Muscle of leg (tissue), 11 donors: Measurements from ENCODE around the gene ACTN2. TPM values are rescaled to one million over a fixed set of nuclear protein-coding genes. Genes with fewer than 3 reads are reported as not detected.

Experiments
- DNase-seq: peaks from one replicate; pipeline ENCODE4 v3.0.0; 2013
- H3K27ac ChIP-seq: one replicate; pipeline ENCODE4 v1.5.1; 2013; ENCODE audit warnings: mild to moderate bottlenecking, low read length, control low read depth
- H3K27me3 ChIP-seq: one replicate; pipeline ENCODE4 v1.6.1; 2013; ENCODE audit warnings: low read length; ENCODE audit not compliant: control insufficient read depth, insufficient read depth
- H3K36me3 ChIP-seq: one replicate; pipeline ENCODE4 v1.6.1; 2013; ENCODE audit warnings: low read length; ENCODE audit not compliant: control insufficient read depth, insufficient read depth
- H3K4me1 ChIP-seq: one replicate; pipeline ENCODE4 v1.6.1; 2013; ENCODE audit warnings: low read length; ENCODE audit not compliant: control insufficient read depth, insufficient read depth
- H3K4me3 ChIP-seq: one replicate; pipeline ENCODE4 v1.5.1; 2013; ENCODE audit warnings: low read length, control low read depth
- H3K9me3 ChIP-seq: replicated peaks from 2 replicates; pipeline ENCODE4 v1.6.1; 2013; ENCODE audit warnings: low read depth, low read length; ENCODE audit not compliant: control insufficient read depth
- WGBS: methylation state at CpG from one replicate; pipeline ENCODE4 v1.1.5; 2013; ENCODE audit warnings: missing lambda C conversion rate; ENCODE audit not compliant: insufficient coverage; 5-methylcytosine and 5-hydroxymethylcytosine counted together
- polyA plus RNA-seq, 8 donors: library from polyadenylated mRNA; unstranded; fragments of 120-200 nt; gene quantifications; one replicate each; pipeline versions ENCODE4 v1.2.1 to v1.2.3, GENCODE V29; 2013; ENCODE audit warnings: inconsistent platforms in 1 of 8, low replicate concordance in 1 of 8; ENCODE audit not compliant: insufficient read length in 8 of 8, insufficient read depth in 1 of 8
- total RNA-seq: library from RNA; stranded (reverse); fragments of 120-200 nt; gene quantifications from one replicate; pipeline ENCODE4 v1.2.4, GENCODE V29; 2013

The ACTN2 gene
- total and polyA plus RNA-seq, 9 donors: 522 to 1,966 (median 1,348) TPM

DNA sequence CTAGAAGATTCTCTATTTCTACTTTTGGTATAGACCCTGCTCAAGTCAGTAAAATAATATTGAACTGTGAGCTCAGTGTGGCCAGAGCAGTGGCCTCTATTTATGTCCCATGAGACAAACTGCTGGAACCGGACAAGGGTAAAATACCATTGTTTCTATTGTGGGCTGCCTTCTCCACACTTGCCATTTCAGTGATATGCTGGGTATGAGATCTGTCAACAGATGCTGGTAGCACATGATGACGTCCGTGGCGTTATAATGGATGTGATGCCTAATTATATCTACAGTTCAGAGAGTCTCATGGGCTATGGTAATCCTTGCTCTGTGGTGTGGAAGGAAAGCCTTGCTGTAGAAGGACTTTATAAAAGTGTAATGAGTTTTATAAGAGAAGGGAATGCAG is 2.4 kb downstream of the ACTN2 start:
- H3K4me1 ChIP-seq: peaks cover 12% of the 10 kb centered on the region
- peak overlapping the region; percentile 88 for H3K27ac ChIP-seq
- H3K9me3 ChIP-seq: peaks cover 4% of the 10 kb centered on the region
- peak overlapping the region; percentile 61 for H3K4me3 ChIP-seq
- peak; percentile 77 for DNase-seq
- H3K27me3 ChIP-seq: peaks cover 10% of the 10 kb centered on the region
- peaks cover 3% of the 10 kb centered on the region for H3K36me3 ChIP-seq
- 56% methylated on average over 4 of the region's 4 CpGs for WGBS

DNA sequence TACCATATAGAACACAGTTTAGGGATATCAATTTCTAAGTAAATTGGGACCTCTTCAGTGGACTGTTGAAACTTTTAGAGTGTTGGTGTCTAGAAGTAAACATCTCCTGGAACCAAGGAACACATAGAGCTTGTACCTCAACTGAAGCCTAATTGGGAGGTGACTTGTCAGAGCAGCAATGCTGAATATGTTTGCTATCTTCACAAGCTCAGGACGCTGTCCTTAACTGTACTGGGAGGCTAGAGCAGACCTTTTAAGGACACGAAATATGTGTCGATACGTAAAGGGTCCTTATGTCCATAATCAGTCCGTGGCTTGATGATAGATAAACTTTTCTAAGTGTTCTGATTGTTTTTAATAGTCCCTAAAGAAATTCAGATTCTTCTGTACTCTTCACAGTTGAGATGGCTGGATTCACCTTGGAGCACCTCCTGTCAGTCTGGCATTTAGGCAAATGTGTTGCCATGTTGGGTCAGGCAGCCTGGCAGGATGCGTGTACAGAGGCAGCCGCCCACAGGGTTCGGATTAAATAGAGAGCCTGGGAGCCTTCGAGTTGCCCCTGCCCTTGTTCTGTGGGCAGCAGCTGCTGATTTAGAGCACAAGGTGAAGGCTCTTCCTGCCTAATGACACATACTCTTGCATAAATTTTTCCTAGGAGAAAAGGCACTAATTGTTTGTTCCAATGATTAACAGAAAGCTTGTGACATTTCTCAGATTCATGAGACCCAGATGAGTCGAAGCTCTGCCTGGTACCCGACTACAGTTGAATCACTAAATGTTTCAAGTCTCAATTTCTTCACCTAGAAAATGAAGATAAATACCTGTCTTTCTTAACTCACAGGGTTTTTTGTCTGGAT is 3.6 kb downstream of the ACTN2 start:
- DNase-seq: no peak
- Histone ChIP-seq H3K4me1 (peaks cover 15% of the 10 kb centered on the region), H3K36me3 (peaks cover 3% of the 10 kb centered on the region), H3K4me3 (peak overlapping the region; percentile 41), H3K9me3 (peaks cover 4% of the 10 kb centered on the region), H3K27me3 (peaks cover 10% of the 10 kb centered on the region), H3K27ac (peak overlapping the region; percentile 88)
- WGBS: 76% methylated on average over 8 of the region's 11 CpGs

DNA sequence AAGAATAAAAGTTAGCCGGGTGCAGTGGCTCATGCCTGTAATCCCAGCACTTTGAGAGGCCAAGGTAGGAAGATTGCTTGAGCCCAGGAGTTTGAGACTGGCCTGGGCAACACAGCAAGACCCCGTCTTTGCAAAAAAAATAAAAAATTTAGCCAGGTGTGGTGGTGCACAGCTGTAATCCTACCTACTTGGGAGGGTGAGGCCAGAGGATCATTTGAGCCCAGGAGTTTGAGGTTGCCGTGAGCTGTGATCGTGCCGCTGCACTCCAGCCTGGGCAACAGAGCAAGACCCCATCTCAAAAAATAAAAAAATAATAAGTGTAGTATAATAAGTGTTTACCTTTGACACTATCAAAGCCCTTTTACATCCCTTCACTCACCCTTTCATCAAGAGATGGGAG is 5.0 kb downstream of the ACTN2 start:
- Histone ChIP-seq H3K27me3 (peaks cover 10% of the 10 kb centered on the region), H3K4me3 (peak overlapping the region; percentile 12), H3K27ac (peak overlapping the region; percentile 73), H3K9me3 (no peaks in the 10 kb centered on the region), H3K36me3 (peaks cover 3% of the 10 kb centered on the region), H3K4me1 (peaks cover 11% of the 10 kb centered on the region)
- no peak for DNase-seq
- 40% methylated on average over 1 of the region's 5 CpGs for WGBS

DNA sequence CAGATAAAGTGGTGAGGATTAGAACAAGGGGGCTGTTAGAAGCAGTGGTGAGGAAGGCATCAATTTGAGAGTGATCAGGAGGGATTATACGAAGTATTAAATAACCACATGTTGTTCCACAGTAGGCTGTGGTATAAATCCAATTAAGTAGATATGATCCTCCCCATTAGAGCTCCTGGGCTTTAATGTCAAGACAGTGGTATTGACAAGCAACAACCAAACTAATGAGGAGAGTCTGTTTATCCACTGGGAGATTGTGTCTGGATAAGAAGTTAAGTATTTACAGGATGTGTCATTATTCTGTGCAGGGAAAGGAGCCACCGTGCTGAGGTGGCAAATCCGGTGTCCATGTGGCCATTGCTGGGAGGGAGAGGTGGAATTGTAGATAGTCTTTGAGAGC is 5.8 kb downstream of the ACTN2 start:
- Histone ChIP-seq H3K36me3 (peaks cover 3% of the 10 kb centered on the region), H3K27me3 (peaks cover 5% of the 10 kb centered on the region), H3K9me3 (no peaks in the 10 kb centered on the region), H3K4me3 (no peak overlapping the region), H3K27ac (peak overlapping the region; percentile 73), H3K4me1 (peaks cover 8% of the 10 kb centered on the region)
- WGBS: 59% methylated on average over 2 of the region's 3 CpGs
- no peak for DNase-seq

DNA sequence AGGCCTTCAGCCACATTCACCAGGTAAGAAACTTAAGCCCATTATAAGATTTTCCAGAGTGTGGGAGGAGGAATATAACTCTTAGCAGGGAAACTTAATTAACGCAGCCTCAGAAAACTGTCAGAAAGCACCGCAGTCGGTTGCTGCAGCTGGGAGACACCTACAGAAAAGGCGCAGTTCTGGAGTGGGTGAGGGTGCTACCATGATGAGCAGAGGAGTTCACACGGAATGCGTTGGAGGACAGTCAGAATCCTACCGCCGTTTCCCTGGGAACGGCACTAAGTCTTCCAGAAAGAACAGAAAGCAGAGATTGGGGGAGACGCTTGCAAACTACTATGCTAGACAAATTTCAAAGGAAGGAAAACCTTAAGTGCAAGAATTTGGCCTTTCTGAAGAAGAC is 6.4 kb downstream of the ACTN2 start:
- no peak for DNase-seq
- peaks cover 8% of the 10 kb centered on the region for H3K4me1 ChIP-seq
- peak overlapping the region; percentile 73 for H3K27ac ChIP-seq
- 67% methylated on average over 6 of the region's 10 CpGs for WGBS
- no peaks in the 10 kb centered on the region for H3K27me3 ChIP-seq
- H3K9me3 ChIP-seq: no peaks in the 10 kb centered on the region
- peak overlapping the region; percentile 4 for H3K4me3 ChIP-seq
- peaks cover 3% of the 10 kb centered on the region for H3K36me3 ChIP-seq

DNA sequence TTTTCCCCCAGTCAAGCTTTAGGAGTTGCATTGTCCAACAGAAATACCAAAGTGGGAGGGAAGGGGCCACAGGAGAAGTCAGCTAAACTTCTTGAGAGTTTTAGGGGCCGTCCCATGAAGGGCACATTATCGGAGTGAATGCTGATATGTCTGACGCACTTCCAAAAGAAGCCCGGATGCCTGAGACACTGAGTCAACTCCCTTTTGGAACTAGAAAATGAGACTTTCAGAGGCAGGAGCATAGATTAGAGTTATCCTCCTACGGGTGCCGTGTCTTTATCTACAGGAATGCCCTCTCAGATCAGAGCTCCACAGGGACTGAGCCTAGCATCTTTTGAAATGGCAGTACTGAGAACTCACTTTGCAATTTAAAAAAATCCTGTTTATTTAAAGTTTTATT is 13.1 kb downstream of the ACTN2 start:
- H3K27me3 ChIP-seq: no peaks in the 10 kb centered on the region
- DNase-seq: no peak
- H3K4me3 ChIP-seq: no peak overlapping the region
- no peaks in the 10 kb centered on the region for H3K9me3 ChIP-seq
- H3K4me1 ChIP-seq: peaks cover 25% of the 10 kb centered on the region
- WGBS: 81% methylated on average over 6 of the region's 6 CpGs
- H3K36me3 ChIP-seq: no peaks in the 10 kb centered on the region
- peak overlapping the region; percentile 91 for H3K27ac ChIP-seq

DNA sequence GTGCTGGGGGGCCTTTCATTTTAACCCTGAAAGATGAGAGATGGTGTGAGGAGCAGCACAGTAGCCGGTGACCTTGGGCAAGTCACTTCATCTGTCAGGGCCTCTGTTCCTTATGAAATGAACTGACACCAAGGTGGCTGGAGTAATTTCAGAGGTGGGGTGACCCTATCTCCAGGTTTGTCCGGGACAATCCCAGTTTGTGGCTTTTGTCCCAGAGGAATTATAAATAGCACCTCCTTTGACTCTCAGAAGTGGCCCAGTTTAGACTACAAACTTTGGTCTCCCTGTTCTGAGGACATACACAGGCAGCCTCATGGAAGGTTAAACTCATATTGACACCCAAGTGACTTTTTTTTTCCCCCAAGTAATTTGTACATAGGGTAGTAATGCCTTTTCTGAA is 14.6 kb downstream of the ACTN2 start:
- Histone ChIP-seq H3K4me3 (no peak overlapping the region), H3K9me3 (no peaks in the 10 kb centered on the region), H3K4me1 (peaks cover 32% of the 10 kb centered on the region), H3K27ac (peak overlapping the region; percentile 91), H3K36me3 (no peaks in the 10 kb centered on the region), H3K27me3 (no peaks in the 10 kb centered on the region)
- DNase-seq: no peak
- WGBS: 75% methylated on average over 1 of the region's 2 CpGs

DNA sequence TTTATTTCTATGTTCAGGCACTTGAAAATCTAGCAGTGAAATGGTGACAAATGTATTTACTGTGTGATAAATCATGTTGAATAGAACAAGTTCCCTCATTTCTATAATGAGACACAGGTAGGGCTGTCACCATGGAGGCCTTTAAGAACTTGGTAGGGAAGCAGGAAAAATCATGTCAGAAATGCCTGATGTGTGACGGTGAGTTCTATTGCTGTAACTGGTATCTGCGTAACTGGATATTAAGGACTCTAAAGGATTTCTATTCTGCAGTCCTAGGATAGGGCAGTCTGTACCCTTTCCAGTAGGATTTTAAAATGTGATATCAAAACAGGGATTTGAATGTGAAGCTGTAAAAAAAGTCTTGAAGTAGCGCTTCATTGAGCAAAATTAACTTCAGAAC is 15.5 kb downstream of the ACTN2 start:
- Histone ChIP-seq H3K36me3 (no peaks in the 10 kb centered on the region), H3K27ac (peak overlapping the region; percentile 91), H3K27me3 (no peaks in the 10 kb centered on the region), H3K9me3 (no peaks in the 10 kb centered on the region), H3K4me1 (peaks cover 32% of the 10 kb centered on the region), H3K4me3 (peak overlapping the region; percentile 7)
- peak; percentile 46 for DNase-seq
- 60% methylated on average over 1 of the region's 3 CpGs for WGBS

DNA sequence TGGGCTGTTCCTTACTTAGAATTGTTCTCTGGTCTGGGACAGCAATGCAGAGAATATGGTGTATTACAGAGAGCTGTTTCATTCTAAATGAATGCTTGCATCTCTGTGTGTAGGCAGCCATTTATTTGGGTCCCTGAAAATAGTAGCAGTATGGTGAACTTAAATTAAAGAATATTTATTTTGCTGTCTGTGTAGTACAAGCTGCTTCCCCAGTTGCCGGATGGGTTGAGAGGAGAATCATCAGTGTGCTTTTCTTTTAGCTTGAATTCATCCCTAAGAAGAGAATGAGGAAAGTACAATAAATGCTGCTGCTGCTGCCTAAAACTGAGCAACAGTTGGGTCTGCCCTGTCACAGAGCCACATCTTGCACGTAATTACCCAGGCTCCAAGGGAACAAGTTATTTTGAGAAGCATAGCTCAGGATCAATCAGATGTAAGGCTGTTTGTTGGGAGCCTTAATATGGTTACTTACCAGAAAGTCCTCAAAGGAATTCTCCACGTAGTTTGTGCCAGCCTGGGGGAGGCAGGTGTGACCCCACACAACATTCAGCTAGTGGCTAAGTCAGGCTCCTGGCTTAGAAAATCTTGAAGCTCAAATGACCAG is 16.6 kb downstream of the ACTN2 start:
- Histone ChIP-seq H3K27ac (peak overlapping the region; percentile 91), H3K4me1 (peaks cover 32% of the 10 kb centered on the region), H3K9me3 (no peaks in the 10 kb centered on the region), H3K4me3 (no peak overlapping the region), H3K36me3 (no peaks in the 10 kb centered on the region), H3K27me3 (no peaks in the 10 kb centered on the region)
- DNase-seq: peak; percentile 74
- 48% methylated on average over 2 of the region's 3 CpGs for WGBS

DNA sequence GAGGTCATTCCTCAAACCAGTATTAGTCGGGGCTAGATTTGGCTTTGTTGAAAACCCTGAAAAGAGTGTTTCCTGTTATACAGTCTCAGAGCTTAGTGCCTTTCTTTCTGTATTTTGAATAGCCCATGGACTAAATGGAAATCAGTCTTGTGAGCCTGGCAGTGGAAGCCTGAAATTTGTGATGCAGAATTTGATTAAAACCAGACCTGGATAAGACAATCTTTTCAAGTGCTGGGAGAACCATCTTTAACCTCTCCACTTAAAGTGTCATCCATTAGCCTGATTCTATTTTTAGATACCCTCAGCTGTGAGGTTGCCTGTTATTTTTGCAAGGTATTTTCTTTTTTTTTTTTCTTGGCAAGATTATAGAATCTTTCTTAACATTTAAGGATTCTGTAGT is 19.5 kb downstream of the ACTN2 start:
- DNase-seq: peak; percentile 27
- H3K4me1 ChIP-seq: peaks cover 28% of the 10 kb centered on the region
- no peaks in the 10 kb centered on the region for H3K27me3 ChIP-seq
- H3K9me3 ChIP-seq: no peaks in the 10 kb centered on the region
- WGBS: no CpG with 5 or more reads among the region's 1 CpG
- peaks cover 4% of the 10 kb centered on the region for H3K36me3 ChIP-seq
- H3K27ac ChIP-seq: peak overlapping the region; percentile 32
- H3K4me3 ChIP-seq: no peak overlapping the region
